H1 (cell line): ENCODE results near the gene MMP15. TPM values are rescaled to one million over a fixed set of nuclear protein-coding genes. Genes with fewer than 3 reads are reported as not detected.

ENCODE experiments used
- JUN ChIP-seq: IDR thresholded peaks from 2 replicates; pipeline ENCODE4 v1.6.1; 2011; ENCODE audit warnings: low read depth, mild to moderate bottlenecking, improper control_type of control experiment, low read length
- SP2 ChIP-seq: IDR thresholded peaks from 2 replicates; pipeline ENCODE4 v1.6.1; 2012; ENCODE audit warnings: mild to moderate bottlenecking, low read length, inconsistent platforms
- ZNF274 ChIP-seq: IDR thresholded peaks from 2 replicates; pipeline ENCODE4 v1.7.0; 2012; ENCODE audit warnings: low read length, borderline replicate concordance; ENCODE audit errors: extremely low read depth
- polyA plus RNA-seq, 7 experiments: library from polyadenylated mRNA; depleted of rRNA in 3 of 7; stranded (reverse) in 5 of 7; unstranded in 2 of 7; fragments of >200 nt in 5 of 7; fragments of 200-250 nt in 2 of 7; gene quantifications; 1 replicate in 5 of 7; 2 replicates in 1 of 7; 4 replicates in 1 of 7; pipeline versions ENCODE4 v1.2.1 to v1.2.3, GENCODE V29; 2011 to 2013; ENCODE audit warnings: missing spikeins in 2 of 7, mixed read lengths in 2 of 7
- total RNA-seq: library from RNA; stranded (reverse); fragmentation: NEBNext Ultra II Directional; extraction: Animal tissue kit (Norgen Biotek cat#: 25700); gene quantifications from 2 replicates; pipeline ENCODE4 v1.2.1, GENCODE V29; 2021

Gene MMP15
- total and polyA plus RNA-seq, 2 of the 8 experiments (the other 6 are each of a cell fraction or from before 2014, with no cell fraction given) = 38.5 to 42.2 TPM

DNA sequence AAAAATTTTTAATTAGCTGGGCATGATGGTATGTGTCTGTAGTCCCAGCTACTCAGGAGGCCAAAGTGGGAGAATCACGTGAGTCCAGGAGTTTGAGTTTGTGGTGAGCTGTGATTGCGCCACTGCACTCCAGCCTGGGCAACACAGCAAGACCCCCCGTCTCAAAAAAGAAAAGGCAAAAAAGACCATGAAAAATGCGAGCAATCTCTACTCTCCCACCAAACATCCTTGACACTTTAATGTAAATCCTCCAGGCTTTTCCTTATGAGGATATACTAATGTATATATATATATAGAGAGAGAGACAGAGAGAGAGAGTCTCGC lies 28.1 kb downstream of the MMP15 start (continued):
- no peak for TF ChIP-seq JUN
- TF ChIP-seq ZNF274 = no peak
- TF ChIP-seq SP2 = no peak
